HG03354 (cell line): Measurements from ENCODE around the gene TLDC2.
"Not testable (repeated sequence)": the region's sequence is repeated elsewhere in the genome, so short reads cannot be mapped to it uniquely, and the experiment has no call there.

Experiments
- ATAC-seq: cut with Tn5 transposase; IDR thresholded peaks from one replicate; pipeline ENCODE4 v1.9.1; 2021; ENCODE audit warnings: mild to moderate bottlenecking; ENCODE audit not compliant: unreplicated experiment, poor library complexity, severe bottlenecking

Gene TLDC2

DNA sequence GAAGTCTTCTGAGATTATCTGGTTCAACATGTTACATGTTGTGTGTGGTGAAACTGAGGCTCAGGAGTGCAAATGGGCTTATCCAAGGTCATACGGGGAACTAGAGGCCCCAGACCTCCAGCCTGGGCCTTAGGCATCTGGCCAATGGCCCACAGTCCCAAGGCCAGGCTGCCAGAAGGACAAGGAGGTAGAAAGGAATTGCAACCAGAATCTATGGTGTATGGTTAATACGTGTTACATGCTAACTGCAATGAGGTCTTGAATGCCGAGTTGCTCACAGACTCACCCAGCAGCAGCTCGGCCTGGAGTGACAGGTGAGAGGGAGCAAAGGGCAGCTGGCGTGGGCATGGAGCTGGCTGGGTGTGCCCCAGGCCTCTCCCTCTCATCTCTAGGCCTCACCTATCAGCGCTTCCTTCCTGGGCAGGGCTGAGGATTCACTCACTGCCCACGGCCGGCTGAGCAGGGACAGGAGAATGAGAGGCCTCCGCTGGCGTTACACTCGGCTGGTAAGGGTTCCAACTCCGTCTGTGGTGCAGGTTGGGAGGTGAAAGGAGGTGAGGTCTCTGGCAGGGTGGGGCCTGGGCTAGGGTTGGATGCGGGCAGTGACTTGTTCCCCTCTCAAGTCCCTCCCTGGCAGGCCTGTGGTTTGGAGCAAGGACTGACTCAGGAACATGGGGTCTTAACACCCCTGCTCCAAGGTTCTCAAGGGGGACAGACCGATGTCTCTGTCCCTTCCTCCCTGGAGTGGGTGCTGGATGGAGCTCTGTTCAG is at the start of gene TLDC2:
Gene TLDC2 (plus strand): TSS at position 437 of the 771 bp plus-strand sequence. CDS start 37 bp downstream, at position 474.
- ATAC-seq, result no peak

DNA sequence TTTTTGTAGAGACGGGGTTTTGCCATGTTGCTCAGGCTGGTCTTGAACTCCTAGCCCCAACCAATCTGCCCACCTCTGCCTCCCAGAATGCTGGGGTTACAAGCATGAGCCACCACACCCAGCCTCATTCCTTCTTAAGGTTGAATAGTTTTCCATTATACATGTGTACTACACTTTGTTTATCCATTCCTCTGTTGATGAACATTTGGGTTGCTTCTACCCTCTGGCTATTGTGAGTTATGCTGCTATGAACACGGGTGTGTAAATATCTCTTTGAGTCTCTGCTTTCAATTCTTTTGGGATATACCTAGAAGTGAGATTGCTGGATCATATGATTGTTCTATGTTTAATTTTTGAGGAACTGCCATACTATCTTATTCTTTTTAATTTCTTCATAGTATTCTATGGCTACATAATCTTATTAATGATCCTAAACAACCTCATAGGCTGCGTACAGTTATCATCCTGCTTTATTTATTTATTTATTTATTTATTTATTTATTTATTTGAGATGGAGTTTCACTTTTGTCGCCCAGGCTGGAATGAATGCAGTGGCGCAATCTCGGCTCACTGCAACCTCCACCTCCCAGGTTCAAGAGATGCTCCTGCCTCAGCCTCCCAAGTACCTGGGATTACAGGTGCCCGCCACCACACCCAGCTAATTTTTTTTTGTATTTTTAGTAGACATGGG is 49.2 kb upstream of the TLDC2 start:
- ATAC-seq, result no peak

DNA sequence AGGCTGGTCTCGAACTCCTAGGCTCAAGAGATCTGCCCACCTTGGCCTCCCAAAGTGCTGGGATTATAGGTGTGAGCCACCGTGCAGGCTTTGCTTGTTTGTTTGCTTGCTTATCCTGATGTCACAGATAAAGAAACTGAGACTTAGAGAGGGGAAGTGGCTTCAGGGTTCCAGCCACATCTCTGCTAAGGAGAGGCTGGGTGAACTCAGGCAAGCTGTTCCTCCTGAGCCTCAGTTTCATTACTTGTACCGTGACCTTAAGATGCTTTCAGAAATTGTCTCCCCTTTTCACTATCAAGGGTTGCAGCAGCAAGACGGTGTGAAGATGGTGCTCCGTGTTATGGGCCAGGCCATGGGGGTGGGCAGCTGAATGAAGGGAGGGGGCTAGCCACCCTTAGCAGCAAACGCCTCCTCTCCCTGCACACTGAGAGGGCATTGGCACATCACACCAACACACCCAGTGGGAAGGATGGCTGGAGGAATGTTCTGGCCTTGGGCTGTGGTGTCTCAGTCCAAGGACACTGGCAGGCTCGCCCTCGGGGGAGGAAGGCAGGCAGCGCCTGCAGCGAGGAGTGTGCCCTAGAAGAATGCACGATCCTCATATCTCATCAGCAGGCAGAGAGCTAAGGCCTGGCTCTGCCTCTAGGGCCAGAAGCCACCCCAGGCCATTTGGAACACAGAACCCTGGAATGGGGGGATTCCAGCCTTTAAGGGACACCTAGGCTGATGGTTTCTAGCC is 48.2 kb upstream of the TLDC2 start:
- ATAC-seq, result peak; percentile 84

DNA sequence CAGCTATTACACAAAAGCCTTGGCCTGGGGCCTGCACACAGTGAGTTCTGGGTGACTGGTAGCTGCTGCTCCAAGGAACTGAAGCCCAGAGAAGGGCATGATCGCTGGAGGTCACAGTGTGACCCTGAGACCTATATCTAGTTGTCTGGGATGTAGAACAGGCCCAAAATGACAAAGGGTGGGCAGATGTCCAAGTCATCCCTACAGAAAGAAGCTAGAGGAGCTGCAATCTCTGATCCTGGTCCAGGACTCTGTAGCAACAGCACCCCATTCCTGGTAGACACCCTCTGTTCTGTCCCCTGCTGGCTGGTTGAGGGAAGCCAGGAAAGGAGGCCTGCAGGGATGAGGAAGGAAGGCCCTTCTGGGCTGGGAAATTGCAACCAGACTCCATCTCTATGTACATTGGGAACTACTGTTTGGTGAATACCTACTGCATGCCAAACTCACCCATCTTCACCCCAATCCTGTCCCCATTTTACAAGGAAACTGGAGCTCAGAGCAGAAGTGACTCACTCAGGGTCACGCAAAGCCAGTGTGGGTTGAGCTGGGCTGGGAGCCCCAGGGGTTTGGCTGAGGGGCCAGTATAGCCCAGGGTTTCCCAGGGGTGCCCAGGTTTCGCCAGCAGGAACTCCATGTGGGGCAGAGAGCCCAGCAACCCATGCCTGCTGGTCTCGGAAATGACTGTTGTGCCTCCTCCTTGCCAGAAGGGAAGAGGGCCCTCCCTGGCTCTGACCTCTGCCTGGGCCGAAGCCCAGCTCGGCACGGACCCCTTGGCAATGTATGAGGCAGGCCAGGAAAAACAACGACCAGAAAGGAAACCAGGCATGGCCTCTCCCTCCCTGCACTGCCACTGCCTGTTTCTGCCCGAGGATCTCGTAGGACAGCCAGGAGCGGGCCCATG is 44.9 kb upstream of the TLDC2 start:
- ATAC-seq, result no peak

DNA sequence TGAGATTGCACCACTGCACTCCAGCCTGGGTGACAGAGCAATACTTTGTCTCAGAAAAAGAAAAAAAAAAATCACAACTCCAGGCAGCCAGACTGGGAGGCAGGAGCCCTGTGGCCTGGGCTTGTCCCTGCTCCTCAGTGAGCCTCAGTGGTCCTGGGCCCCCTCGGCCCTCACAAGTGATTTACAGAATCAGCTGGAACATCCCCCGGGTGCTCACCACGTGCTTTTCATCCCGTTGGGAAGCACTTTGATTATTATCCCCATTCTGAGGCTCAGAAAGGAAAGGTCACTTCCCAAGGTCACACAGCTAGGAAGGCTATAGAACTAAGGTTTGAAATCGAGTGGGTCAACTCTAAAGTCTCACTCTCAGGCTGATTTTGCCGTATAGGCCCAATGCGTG is 43.1 kb upstream of the TLDC2 start:
- no peak for ATAC-seq

DNA sequence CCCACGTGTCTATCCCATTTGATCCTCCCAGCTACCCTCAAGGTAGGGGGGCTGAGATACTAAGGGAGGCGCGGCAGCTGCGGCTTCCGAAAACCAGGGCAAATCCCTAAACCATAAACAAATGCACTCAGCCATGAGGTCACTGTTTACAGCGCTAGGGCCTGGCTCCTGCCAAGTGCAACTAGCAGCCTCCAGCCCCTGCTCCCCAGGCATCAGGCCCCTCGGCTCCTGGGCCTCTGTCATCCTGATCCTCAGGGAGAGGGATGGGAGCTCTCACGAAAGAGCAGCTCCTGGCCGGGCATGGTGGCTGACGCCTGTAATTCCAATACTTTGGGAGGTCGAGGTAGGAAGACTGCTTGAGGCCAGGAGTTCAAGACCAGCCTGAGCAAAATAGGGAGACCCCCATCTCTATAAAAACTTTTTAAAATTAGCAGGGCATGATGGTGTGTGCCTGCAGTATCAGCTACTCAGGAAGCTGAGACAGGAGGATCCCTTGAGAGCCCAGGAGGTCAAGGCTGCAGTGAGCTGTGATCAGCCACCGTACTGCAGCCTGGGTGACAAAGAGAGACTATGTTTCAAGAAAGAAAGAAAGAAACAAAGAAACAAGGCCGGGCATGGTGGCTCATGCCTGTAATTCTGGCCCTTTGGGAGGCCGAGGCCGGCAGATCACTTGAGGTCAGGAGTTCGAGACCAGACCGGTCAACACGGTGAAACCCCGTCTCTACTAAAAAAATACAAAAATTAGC is 42.5 kb upstream of the TLDC2 start:
- no peak for ATAC-seq

DNA sequence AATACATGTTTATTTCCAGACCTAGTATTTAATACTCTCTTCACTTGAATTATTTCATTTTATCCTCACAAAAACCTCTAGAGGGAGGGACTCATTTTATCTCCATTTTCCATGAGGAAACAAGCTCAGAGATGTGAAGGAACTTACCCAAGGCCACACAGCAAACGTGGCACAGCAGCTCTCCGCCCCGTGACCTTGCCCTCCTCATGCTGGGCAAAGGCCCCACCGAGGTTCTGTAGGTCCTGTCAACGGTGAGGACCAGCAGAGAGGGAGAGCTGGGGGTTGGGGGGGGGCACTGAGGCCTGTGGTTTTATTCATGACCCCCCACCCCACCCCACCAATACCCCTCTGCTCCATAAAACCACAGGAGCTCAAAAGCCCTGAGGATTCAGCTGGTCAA is 40.9 kb upstream of the TLDC2 start:
- ATAC-seq, result no peak

DNA sequence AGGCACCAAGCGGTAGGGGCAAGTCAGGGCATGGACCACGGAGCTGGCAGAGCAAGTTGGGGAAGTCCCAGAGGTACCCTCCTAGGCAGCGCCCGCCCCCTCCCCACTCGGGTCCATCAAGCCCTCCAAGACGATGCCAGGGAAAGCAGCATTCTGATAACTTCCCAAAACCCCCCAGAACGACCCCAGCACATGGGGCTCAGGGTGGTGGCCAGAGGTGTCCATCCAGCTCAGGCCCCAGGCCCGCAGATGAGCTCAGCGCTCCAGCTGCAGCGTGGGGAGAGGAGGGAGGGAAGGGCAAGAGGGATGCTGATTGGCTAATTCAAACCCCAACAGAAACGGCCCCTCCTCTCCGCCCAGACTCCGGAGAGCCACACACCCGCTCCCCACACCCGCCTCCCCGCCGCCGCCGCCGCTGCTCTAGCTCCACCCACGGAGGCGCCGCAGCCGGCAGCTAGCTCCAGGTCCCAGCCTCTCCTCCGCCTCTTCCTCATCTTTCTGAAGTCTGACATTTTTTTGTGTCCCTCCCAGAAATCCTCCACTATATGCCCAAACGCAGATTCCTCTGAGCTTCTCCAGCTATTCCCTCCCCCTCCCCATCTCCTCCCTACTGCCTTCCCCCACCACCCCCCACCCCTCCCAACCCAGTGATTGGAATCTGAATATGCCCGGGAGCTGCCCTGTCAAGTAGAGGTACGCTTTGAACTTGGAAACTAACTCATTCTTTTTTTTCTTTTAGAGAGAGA is 40.3 kb upstream of the TLDC2 start:
- ATAC-seq, result peak; percentile 84

DNA sequence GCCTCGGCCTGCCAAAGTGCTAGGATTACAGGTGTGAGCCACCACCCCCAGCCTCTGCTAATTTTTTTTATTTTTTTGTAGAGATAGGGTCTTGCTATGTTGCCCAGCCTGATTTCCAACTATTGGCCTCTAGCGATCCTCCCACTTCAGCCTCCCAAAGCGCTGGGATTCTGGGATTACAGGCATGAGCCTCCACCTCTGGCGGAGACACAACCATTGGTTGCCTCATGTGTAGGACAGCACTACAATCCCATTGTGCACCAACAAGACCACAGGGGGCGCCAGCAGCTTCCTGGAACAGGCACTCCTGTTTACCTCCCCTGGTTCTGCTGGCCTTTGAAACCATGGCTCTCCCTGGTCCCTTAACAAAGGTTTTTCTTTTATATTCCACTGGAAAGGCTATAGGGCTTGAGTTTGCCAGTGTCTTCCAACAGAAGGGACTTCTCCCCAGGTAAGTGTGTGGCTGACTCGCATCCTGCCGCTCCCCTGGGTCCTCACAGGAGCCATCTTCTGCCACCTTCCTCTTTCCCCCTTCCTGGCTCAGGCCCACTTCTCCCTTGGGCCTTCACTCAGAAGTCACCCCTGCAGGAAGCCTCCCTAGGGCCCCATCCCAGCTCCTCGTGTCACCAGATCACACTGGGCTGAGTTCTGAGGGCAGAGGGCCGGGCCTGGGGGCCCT is 39.2 kb upstream of the TLDC2 start:
- no peak for ATAC-seq

DNA sequence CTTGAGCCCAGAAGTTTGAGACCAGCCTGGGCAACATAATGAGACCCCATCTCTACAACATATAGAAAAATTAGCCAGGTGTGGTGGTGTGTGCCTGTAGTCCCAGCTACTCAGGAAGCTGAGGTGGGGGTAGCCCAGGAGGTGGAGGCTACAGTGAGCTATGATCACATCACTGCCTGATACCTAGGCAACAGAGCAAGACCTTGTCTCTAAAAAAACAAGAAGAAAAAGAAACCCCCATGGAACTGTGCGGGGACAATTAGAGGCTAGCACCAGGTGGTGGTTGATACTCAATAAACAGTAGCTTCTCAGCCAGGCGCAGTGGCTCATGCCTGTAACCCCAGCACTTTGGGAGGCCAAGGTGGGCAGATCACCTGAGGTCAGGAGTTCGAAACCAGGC is 37.6 kb upstream of the TLDC2 start:
- not testable (repeated sequence) for ATAC-seq

DNA sequence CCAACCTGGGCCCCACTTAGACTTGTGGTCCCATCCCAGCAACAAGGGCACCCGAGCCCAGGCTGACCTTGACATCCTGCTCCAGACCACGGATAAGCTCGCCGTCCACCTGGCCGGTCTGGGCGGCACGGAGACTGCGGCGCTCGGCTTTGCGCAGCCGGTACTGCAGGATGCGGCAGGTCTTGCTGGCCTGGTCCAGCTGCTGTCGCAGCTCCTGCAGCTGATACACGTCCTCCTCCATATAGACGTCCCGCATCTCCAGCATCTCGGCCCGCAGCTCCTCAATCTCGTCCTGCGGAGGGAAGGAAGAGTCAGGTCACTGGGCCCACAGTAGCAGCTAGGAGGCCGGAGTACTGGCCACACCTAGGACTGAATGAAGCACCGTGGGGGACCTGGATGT is 36.8 kb upstream of the TLDC2 start:
- ATAC-seq, result no peak

DNA sequence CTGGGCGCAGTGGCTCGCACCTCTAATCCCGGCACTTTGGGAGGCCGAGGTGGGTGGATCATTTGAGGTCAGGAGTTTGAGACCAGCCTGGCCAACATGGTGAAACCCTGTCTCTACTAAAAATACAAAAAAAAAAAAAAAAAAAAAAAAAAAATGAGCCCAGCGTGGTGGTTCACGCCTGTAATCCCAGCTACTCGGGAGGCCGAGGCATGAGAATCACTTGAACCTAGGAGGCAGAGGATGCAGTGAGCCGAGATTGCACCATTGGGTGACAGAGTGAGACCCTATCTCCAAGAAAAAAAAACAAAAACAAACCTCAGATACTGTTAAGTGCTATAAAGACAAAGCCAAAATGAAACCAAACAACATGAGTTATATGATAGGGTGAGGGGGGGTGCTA is 34.9 kb upstream of the TLDC2 start:
- ATAC-seq, result not testable (repeated sequence)

DNA sequence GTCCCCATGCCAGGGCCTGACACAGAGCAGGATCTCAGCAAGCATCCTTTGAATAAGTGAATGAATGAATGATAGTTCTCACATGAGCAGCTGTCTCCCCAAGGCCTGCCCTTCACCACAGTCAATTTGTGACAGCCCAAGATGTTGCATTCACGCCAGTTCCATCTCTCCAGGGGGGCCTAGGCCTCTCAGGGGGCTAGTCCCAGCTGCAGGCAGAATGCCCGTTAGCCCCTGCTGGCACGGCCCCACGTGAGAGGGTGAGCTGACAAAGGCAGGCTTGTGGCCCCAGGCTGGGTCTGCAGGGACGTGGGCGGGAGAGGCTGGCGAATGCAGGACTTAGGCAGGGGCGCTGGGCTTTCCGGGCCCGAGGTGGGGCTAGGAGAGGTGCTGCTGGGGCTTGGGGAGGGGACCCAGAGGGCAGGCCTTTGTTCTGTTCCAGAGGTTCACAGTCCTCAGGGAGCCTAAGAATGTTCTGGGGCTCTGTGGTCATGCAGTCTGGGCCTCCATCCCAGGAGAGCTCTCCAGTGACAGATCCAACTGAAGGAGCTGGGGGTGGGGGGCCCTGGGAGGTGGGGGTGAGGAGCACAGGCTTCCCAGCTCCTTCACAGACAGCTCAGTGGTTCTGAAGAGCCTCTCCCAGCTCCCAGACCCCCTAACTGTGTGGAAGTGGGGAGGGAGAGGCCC is 30.5 kb upstream of the TLDC2 start:
- ATAC-seq, result peak; percentile 7

DNA sequence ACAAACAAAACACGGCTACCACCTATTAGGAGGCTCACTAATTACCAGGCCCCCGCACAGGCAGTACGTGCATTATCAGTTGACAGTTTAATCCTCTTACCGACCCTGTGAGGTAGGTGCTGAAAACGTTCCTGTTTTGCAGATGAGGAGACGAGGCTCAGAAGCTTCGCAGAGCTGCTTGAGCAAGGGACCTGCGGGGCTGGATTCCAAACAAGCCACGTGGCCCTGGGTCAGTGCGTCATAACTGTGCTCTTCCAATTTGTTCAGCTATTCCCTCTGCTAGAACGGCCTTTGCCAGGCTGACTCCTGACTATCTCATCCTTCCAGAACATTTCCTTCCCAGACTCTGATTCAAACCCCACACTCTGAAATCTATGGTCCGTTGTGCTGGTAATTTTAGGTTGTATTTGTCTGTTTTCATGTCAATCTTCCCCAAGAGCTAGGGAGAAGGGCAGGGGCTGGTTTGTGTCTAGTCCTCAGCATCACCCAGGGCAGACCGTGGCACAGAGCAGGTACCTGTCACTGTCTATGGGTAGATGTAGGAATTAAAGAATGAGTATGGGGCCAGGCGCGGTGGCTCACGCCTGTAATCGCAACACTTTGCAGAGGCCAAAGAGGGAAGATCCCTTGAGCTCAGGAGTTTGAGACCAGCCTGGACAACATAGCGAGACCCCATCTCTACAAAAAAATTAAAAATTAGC is 28.8 kb upstream of the TLDC2 start:
- ATAC-seq, result no peak

DNA sequence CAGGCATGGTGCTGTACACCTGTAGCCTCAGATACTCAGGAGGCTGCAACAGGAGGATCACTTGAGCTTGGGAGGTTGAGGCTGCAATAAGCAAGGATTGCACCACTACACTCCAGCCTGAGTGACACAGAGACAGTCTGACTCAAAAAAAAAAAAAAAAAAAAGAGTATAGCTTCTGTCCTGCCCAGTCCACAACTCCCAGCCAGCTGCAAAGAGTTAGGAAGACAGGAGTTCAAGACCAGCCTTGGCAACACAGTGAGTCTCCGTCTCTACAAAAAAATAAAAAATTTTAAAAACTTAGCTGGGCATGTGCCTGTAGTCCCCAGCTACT is 28.3 kb upstream of the TLDC2 start:
- ATAC-seq, result no peak

DNA sequence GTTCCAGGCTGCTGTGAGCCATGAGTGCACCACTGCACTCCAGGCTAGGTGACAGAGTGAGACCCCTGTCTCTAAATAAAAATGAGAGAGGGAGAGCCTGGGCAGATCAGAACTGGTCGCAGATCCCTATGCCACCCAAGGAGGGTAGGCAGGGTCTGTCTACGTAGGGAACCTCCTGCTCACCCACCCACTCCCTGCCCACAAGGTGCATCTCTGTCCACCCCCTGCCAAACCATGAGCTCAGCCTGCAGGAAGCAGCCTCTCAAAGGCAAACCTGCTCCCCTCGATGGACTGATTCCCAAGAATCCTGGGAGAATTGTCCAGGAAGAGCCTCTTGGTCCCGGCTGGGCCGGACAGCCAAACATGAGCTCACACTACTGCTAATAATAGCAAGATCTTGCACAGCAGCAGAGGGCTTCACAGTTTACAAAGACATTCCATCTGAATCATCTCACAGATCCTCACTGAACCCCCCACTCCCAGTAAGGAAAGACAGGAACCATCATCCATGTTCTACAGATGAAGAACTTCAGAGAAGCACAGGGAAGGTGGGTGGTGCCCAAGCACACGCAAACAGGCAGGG is 27.8 kb upstream of the TLDC2 start:
- ATAC-seq, result no peak

DNA sequence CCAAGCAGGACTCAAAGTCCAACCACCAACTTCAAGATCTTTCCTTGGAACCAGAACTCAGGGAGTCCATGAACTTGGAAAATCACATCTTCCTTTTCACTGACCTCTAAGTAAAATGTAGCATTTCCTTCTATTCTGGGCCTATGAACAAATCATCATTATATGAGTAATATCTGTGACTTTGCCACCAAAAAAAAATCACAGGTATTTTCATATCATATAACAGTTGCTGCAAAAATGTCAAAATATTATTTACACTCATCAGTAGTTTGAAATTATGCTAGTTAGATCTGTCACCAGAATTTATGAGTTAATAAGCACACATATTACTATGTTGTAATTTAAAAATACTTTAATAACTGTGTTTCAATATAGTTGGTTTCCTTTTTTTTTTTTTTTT is 27.3 kb upstream of the TLDC2 start:
- no peak for ATAC-seq
